HepG2 (cell line): ENCODE measurements around the gene STYX. TPM values are rescaled to one million over a fixed set of nuclear protein-coding genes. Genes with fewer than 3 reads are reported as not detected.
A peak's percentile ranks its signal among the peaks of the same experiment; 100 is the strongest.

ENCODE experiments used
- AHR ChIP-seq: IDR thresholded peaks from 2 replicates; pipeline ENCODE4 v1.6.1; 2018; ENCODE audit warnings: missing genetic modification reagents, missing compliant biosample characterization
- E2F1 ChIP-seq: sonication (generic); formaldehyde crosslinking; IDR thresholded peaks from 2 replicates; pipeline ENCODE4 v1.5.0; 2020; ENCODE audit warnings: missing genetic modification reagents
- HMGXB4 ChIP-seq, 2 experiments: sonication (generic) in 1 of 2; formaldehyde crosslinking in 1 of 2; IDR thresholded peaks; 2 replicates each; pipeline versions ENCODE4 v1.4.0 to v1.6.1; 2018 to 2020; ENCODE audit warnings: missing genetic modification reagents in 2 of 2, borderline replicate concordance in 1 of 2, low read depth in 1 of 2, mild to moderate bottlenecking in 1 of 2, missing biosample characterization in 1 of 2
- KLF16 ChIP-seq, 2 experiments: sonication (generic) in 1 of 2; formaldehyde crosslinking in 1 of 2; IDR thresholded peaks; 2 replicates each; pipeline versions ENCODE4 v1.6.1 to v1.8.0; 2016 to 2023; ENCODE audit warnings: missing genetic modification reagents in 2 of 2, missing compliant biosample characterization in 1 of 2
- RERE ChIP-seq: IDR thresholded peaks from 2 replicates; pipeline ENCODE4 v1.6.1; 2016; ENCODE audit warnings: low read depth, missing genetic modification reagents, missing compliant biosample characterization
- SPEN ChIP-seq: sonication (generic); formaldehyde crosslinking; IDR thresholded peaks from 2 replicates; pipeline ENCODE4 v1.5.1; 2020; ENCODE audit warnings: low read depth, mild to moderate bottlenecking, missing genetic modification reagents
- TCF7 ChIP-seq: sonication (generic); IDR thresholded peaks from 2 replicates; pipeline ENCODE4 v1.6.1; 2016; ENCODE audit warnings: antibody characterized with exemption, low read depth
- TMF1 ChIP-seq: sonication (generic); formaldehyde crosslinking; IDR thresholded peaks from 2 replicates; pipeline ENCODE4 v1.8.1; 2022; ENCODE audit warnings: low read depth, missing genetic modification reagents
- ZFP36L2 ChIP-seq: sonication (generic); formaldehyde crosslinking; IDR thresholded peaks from 2 replicates; pipeline ENCODE4 v1.4.0; 2020; ENCODE audit warnings: missing genetic modification reagents
- ZNF318 ChIP-seq: sonication (generic); formaldehyde crosslinking; IDR thresholded peaks from 2 replicates; pipeline ENCODE4 v1.4.0; 2020; ENCODE audit warnings: mild to moderate bottlenecking, missing genetic modification reagents
- ZNF354B ChIP-seq: sonication (generic); formaldehyde crosslinking; IDR thresholded peaks from 2 replicates; pipeline ENCODE4 v1.8.0; 2022; ENCODE audit warnings: mild to moderate bottlenecking, missing genetic modification reagents
- polyA plus RNA-seq, 8 experiments: library from polyadenylated mRNA; depleted of rRNA in 3 of 8; stranded (reverse) in 7 of 8; unstranded in 1 of 8; fragments of >200 nt; fragmentation: Illumina TruSeq in 4 of 8; extraction: Trizol in 4 of 8; gene quantifications; 2 replicates each; pipeline versions ENCODE4 v1.2.1 to v1.2.3, GENCODE V29; 2011 to 2016; ENCODE audit warnings: low read depth in 4 of 8, missing spikeins in 1 of 8, mixed read lengths in 1 of 8; ENCODE audit not compliant: insufficient read depth in 1 of 8
- total RNA-seq, 5 experiments: library from RNA; depleted of rRNA; stranded (reverse); fragments of >200 nt; fragmentation: Illumina TruSeq; extraction: Trizol; gene quantifications; 2 replicates each; pipeline ENCODE4 v1.2.3, GENCODE V29; 2016; ENCODE audit warnings: low read depth in 1 of 5

Gene STYX
- total and polyA plus RNA-seq, 2 of the 13 experiments (the other 11 are each of a cell fraction or from before 2014, with no cell fraction given): 6.6 to 10.9 TPM

- TF ChIP-seq ZNF318 (CRISPR knock-in tag) (0 out of 2 replicates have a peak, but pooled peaks have one; percentile 33), RERE (CRISPR knock-in tag) (peak; percentile 91), TCF7 (peak; percentile 88), ZFP36L2 (CRISPR knock-in tag) (no peak), TMF1 (no peak), ZNF354B (no peak), KLF16 (CRISPR knock-in tag; IDR thresholded peaks at IDR 0.05) (peak in 1 of 2 experiments; percentile 83; a peak in 2 of 4 replicates), AHR (no peak), E2F1 (no peak), SPEN (CRISPR knock-in tag) (peak; percentile 58; the same call in 1 of the 2 replicates), HMGXB4 (CRISPR knock-in tag; IDR thresholded peaks at IDR 0.05; ENCODE audit: borderline replicate concordance in 1 of 2, low read depth in 1 of 2) (peak; percentile 45 to 73; a peak in 2 of 4 replicates)
Measured at GRCh38 chr14:52821805-52822250, 91.9 kb downstream of the STYX start (continued).
